Mesenteric fat pad (tissue), 1 donor: ENCODE results near the gene AOPEP. TPM values are rescaled to one million over a fixed set of nuclear protein-coding genes. Genes with fewer than 3 reads are reported as not detected.

Experiments used
- DNase-seq: peaks from one replicate; pipeline ENCODE4 v3.0.0-alpha.2; 2020; ENCODE audit warnings: low spot score
- total RNA-seq: library from RNA; stranded (reverse); fragmentation: NEBNext Ultra II Directional; extraction: Animal tissue kit (Norgen Biotek cat#: 25700); gene quantifications from one replicate; pipeline ENCODE4 v1.2.1, GENCODE V29; 2021
- donor health status: DM: yes; HTN: yes; CAD: no.

Gene AOPEP
- total RNA-seq, 1 donor from 2014 or later: 28.7 TPM

DNA sequence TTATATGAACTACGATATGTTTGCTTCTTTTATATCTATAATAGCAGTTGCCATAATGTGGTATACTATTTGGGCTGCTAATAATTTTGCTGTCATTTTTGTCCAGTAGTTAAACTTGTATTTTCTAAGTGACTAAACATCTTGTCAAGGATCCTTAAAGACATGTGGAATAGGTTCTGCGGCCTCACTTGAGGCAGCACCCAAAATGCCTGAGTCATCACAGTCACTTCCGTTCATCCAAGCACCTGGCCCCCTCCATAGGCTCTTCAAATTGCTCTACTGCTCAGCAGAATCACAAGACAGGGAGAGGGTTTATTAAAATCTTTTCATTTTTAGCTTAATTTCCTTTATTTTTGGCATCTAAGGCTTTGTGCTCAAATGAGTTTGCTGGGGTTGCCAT lies 259.1 kb downstream of the AOPEP start:
- no peak for DNase-seq

DNA sequence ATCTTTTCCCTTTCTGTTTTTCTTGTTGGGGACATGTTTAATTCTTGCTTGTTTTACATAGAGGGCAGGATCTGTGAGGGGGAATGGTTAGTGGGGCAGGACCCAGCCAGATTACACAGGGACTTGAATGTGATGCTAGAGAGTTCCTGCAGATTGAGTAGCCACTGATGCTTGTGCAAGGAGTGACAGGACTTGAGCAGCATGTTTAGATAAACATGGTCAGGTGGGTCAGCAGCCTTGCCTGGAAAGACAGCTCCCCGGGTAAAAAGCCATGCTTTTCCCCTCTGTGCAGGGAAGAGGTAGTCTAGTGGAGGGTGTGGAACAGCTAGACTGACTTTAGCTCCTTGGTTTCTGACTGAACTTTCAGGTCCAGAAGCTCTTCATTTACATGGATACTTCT lies 261.2 kb downstream of the AOPEP start:
- no peak for DNase-seq

DNA sequence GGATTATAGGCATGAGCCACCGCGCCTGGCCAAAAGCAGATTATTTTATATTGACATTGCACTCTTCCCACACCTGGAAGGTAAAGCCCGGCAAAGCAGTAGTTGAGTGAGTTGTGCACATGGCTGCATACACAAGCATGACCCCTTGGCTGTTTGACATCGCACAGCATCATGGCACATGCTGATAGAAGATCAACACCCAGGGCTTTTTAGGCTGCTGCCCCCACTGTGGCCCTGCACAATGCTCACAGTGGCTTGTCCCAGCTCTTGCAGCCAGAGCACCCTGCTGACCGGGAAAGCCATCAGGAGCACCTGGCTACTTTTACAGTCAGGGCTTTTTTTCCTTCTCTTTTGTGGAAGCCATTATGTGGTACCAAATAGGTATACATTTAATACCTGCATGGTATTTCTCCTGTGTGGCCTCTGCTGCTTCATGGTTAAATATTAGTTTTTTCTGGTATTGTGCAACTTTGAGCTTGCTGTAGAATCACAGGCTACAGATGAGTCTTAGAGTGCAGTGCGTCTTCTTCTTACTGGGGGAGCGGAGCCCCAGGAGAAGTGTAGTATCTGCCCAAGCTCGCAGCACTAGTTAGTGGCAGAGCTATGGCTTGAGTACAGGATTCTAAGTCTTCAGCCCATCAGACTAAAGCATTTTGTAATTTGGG lies 264.5 kb downstream of the AOPEP start:
- DNase-seq: no peak

DNA sequence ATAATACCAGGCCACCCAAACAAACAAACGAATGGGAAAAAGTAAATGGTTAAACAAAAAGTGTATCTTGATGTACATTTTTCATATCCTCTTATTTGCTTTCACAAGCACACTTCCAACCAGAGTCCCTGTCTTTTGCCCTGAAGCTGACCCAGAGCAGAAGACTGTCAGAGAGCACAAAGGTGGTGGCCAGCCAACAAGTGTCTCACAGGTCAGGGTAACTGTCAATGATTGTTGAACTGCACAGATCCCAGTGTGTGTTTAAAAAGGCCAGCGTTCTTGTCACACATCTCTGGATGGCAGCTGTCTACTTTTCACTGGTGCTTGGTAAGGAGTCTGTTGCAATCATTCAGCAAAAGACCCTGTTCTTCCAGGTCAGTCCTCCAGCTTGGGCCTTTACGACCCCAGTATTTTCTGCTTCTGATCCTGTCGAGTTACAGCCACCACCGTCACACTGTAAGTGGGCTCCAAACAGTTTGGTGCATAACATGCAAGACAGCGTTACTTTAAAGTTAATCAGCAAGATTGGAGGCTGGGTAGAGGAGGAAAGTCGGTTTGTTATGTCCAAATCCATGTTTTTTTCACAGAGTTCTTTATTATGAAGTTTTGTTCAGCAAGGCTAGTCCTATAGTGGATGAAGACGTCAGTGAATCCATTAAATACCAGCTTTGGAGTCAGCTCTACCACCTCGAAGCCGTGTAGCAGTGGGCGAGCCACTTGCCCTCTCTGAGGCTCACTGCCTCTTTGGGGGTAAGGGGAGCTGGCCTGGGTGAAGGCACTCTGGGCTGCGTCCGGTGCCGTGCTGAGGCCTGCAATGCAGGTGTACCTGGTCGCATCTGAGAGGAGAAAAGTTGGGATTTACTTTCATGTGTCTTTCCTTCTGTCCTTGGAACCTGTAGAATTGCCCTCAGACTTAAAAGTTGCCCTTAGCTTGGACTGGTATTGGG lies 265.7 kb downstream of the AOPEP start:
- no peak for DNase-seq

DNA sequence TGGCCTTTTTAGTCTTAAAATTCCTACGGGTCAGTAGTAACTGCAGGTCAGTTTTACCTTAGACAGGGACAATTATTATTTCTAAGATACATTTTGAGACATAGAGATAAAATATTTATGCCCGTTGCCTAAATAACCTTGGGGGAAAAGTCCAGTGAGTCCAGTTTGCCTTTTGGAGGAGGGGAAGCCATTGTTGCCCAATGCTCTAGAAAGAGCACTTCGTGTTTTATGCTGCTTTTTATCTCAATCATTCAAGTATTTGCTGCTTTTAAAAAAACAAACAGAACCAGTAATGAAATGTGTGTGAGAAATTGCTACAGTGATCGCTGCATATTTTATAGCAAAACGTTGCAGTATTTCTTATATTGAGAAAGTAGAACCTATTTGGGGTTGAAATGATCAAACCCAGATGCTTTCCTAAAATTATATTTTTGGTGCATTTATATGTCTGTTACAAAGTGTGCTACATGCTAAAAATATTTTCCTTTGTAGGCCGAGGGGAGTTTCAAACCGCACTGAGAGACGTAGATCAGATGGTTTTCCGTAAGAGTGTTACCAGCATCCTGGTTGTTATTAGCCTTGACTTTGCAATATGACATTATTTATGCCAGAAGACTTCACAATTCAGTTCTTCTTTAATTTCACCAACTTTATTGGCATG lies 266.8 kb downstream of the AOPEP start:
- DNase-seq: no peak

DNA sequence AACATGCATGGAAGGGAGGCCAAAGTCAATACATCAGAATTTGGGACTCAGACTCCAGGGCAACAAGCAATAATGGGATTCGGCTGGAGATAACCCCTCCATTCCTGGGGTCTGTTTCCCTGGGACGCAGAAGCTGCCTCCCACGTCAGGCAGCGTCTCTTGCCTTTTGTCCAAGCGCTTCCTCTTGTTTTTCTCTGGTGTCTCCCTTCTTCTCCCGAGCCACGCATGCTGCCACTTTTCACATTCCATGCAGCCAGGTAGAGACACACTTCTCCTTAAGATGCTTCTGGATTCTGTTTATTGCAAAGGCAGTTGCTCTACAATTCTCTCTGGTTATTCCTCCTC lies 267.3 kb downstream of the AOPEP start:
- DNase-seq: no peak

DNA sequence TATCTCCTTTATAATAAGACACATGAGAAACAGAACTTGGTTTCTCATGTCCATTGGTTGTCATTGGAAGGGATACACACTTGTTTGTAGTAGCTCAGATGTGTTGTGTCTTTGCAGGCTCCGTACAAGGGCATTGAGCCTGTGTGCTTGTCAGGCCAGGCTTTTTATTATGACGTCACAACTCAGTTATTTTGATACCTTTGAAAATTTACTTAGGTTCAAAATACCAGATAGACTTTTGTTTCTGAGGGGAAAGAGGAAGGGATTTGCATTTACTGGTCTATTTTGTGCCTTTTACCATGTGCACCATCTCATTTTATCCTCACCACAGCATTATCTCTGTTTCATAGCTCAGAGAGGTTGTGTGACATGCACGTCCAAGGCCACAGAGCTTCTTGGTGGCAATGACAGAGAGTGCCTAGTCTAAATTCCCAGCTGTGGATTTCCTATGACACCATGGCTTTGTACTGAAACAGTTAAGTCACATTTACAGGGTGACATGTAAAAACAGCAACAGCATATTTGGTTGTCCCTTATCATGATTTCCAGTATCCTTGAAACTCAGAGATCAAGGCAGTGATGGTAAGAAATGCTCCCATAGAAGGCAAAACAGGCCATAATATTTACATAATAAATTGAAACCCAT lies 268.7 kb downstream of the AOPEP start:
- DNase-seq: no peak

DNA sequence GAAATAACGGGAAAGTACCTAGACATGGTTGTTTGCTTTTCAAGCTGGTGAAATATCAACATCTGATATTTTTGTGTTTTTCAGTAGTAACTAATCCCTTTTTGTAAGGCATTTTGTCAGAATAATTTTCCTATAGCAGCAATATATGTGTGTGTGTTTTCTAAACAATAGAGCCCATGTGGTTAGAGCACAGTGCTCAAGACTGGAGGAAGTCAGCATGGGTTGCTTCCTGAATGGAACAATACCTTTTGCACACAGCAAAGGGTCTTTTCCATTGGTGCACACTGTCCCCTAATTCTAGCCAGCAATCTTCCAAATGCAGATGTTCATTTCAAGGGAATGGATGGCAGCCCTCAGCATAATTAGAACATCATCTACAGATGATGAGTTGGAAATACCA lies 270.1 kb downstream of the AOPEP start:
- DNase-seq: no peak

DNA sequence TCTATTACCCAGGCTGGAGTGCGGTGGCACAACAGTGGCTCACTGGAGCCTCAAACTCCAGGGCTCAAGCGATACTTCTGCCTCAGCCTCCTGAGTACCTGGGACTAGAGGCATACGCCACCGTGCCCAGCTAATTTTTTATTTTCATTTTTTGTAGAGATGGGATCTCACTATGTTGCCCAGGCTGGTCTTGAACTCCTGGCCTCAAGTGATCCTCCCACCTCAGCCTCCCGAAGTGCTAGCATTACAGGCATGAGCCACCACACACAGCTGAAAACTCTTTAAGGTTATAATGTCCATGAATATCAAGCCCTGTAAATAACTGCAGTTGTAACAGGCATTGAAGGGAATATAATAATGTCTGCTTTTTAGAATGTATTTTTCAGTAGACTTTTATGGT lies 271.2 kb downstream of the AOPEP start:
- no peak for DNase-seq

DNA sequence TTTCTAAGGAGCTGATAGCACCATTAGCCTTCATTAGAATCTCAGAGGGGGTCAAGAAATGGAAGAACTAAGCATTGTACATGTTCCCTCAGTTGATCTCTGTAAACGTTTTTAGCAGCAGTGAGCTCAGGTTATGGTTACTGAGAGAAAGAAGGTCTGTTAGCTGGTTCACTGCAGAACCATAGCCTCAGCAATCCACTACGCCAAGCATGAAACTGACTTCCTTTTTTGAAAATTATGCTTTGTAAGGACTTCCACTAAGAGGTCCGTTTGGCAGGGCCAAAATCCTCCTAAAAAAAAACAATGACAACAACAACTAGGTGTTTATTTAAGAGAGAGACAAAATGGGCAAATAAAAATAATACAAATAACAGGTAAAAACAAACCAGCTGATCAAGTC lies 273.3 kb downstream of the AOPEP start:
- DNase-seq: no peak

DNA sequence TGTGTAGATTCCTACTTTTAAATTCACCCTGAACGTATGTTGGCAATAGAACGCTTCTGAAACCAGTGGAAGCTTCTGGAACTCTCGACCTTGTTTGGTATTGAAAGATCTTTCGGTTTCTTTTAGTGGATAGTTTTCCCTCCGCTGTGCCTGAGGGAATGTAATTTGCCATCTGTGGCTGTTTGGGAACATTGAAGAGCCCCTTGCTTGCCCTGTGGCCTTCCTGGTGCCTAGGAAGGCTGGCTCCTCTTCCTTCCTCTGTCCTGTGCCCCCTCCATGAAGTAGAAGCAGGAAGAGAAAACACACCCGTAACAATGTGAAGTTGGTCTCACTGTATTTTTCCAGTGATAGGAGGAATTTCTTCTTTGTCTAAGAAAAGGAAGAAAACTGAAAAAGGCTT lies 274.3 kb downstream of the AOPEP start:
- no peak for DNase-seq

DNA sequence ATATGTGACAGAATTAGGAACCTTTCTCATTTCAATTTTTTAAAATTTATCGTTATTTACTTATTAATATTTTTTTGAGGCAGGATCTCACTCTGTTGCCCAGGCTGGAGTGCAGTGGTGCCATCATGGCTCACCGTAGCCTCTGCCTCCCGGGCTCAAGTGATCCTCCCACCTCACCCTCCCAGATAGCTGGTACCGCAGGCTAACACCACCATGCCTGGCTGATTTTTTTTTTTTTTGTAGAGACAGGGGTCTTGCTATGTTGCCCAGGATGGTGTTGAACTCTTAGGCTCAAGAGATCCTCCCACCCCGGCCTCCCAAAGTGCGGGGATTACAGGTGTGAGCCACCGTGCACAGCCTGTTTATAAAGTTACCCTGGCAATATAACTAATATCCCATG lies 275.2 kb downstream of the AOPEP start:
- DNase-seq: no peak

DNA sequence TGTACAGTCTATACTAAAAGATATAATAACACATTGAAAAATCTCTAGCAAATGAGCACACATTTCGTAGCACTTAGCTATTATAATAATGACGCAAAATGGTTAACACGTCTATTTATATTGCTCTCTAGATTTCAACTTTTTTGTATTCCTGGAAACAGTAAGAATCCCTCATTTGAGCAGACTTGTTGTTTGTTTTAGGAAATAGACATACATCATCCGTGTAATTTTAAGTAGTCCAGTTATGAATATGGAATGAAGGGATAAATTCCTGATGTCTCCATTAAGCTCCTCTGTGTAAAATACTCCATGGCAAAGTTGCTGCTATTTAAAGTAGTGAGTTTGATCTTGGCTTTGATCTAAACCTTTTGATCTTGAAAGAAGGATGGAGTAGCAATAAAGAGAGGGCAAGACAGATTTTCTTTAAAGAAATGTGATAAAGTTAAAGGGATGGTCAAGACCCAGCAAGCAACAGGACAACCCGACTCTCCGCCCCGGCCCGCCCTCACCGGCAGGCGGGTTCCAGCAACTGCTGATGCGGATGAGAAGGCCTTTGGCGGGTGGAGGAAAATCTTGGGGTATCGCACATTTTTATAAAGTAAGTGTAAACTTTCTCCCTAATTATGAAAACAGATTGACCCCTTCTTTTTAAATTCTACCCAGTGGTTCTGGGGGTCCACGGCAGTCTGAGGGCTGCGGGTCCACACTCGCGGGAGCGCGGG lies 277.4 kb downstream of the AOPEP start:
- DNase-seq: no peak

DNA sequence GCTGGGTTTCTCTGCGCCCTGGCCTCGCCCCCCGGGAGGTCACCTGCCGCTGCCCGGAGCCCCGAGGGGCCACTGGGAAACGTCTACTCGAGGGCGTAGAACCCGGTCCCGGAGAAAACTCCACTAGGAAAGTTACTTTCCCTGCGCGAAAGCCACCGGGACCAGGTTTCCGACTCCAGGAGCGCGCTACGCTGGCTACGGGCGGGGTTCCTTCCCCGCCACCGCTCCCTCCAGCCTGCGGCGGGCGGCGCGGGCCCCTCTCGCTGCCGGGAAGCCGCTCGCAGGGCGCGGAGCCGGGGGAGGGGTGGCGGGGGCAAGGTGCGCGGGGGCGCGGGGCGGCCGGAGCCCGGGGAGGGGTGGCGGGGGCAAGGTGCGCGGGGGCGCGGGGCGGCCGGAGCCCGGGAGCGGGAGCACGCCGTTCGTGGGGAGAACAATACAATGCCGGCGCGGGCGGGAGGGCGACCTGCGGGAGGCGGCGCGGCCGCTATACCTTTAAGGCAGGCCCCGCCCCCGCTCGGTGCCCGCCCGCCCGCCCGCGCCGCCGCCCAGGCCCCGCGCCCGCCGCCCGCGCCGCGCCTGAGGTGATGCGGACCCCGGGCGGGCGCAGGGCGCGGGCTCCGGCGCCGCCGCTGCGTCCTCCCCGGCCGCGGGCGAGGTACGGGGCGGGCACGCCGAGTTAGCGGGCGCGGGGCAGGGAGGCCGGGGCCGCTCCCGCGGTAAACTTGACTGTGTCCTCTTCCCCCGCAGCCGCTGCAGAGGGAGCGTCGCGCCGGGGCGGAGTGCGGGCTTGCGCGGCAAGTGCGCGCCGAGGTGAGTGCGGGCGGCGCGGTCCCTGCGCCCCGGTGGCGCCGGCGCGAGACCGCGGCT lies 278.1 kb downstream of the AOPEP start:
- DNase-seq: no peak

DNA sequence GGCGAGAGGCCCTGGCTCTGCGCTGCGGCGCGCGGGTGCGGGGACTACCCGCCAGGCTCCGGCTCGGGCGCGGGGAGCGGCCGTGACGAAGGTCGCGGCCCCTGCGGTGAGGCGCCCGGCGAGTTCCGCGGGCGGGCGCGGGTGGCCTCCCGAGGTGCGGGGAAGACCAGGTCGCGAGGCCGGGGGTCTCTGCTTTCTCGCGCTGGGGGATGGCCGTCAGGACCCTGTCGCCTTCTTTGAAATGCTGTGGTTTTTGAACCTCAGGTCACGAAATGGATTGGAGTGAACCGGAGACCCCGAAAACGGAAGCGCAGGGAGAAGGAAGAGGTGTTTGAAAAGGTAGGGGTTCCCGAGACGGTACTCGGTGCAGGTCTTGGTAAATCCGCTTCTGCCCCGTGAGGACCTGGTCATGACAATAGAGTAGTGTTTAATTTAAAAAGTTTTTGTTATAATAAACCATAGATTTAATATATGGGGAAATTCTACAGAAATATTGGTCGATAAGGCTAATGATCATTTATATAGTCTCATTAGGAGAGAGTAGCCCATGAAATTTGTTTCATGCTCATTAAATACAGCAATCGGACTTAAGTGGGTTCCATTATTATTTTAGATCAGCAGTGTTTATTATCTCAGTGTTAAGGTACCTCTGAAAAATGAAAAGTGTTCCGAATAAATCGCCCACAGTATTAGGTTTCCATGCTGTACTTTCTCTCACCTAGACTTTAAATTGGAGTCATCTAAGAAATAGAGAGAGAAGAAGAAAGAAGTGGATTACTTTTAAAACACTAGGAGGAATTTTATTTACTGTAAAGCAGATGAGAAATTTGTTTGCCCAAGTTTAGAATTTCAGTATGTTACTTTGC lies 279.0 kb downstream of the AOPEP start:
- DNase-seq: no peak

DNA sequence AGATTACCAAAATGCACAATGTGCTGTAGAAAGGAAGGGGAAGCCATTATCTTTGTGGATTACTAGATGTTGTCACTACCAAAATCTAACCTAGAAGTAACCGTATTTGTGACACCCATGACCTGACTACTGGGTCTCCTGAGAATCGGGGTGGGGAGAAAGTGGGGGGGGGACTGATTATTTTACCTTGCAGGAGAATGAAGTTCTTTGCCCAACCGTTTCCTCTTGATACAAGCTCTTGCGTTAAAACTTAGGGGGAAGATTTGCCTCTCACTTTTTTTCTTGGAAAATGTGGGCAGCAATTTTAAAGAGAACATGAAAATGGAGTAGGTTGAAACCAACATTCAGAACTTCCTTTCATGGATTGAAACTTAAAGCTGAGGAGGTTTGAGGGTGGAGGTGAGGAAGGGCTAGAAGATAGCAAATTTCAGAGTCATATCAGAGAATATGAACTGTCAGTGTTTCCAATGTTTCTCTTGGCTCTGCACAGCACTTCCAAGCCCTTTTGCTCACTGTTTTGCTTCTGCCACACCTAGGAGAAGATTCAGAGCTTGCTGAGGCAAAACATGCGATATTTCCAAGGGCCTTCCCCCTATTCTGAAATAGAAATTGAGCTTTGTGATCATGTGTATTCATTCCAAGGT lies 280.8 kb downstream of the AOPEP start:
- no peak for DNase-seq

DNA sequence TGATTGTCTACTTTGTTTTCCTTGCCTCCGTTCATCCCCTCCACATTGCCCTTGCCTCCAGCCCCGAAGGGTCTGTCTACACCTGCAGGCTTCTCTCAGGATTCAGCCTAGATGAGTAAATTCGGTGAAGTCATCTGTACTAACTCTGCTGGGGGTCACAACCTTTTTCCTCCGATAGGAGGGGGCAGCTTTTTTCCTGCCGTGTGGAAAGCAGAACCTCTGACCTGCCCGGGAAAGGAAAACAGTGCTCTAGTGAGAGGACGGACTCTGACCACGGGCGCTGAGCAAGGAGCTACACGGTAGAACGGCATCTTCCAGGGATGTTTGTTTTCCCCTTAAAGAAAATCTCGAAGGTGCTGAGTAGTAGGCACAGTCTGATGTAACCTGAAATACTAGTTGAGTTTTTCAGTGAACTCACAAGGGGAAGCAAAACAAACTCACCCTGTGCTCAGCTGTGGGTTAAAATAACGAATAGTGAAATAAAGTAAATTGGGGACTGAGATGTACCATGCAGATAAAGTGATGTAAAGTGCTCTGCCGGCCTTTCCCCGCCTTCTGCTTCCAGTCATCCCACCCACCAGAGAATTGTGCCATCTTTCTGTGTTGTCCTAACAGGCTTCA lies 281.8 kb downstream of the AOPEP start:
- DNase-seq: no peak

DNA sequence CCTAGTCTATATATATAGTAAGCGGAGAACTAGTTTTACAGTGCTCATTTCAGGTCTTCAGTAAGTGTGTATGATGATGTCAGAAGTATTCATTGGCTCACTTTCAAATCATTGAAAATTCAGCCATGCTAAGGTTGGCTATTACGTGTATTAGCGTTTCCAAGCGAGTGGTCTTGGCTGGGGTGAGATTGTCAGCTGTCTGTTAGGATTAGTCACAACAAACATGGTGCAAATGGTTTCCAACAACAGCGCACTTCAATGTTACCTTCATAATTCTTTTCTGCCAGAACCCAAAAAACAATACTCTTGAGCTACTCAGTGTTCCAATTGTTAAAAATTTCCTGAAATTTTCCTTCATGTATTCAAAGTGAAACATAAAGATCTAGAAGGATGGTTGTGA lies 283.0 kb downstream of the AOPEP start:
- no peak for DNase-seq
